ENCODE results near the gene EVI2A. TPM values are rescaled to one million over a fixed set of nuclear protein-coding genes. Genes with fewer than 3 reads are reported as not detected.
"Not testable (repeated sequence)": the region's sequence is repeated elsewhere in the genome, so short reads cannot be mapped to it uniquely, and the experiment has no call there.

Gene EVI2A
- total RNA-seq, 1 experiment from 2014 or later: 14.8 TPM

- not testable (repeated sequence) for DNase-seq (ENCODE audit: low spot score)
Observed at GRCh38 chr17:31312223-31312622, 9.2 kb downstream of the EVI2A start.

- no peak for DNase-seq (ENCODE audit: low spot score)
Observed at GRCh38 chr17:31311526-31311925, 9.9 kb downstream of the EVI2A start.

GRCh38 chr17:31310886-31311285 is 10.5 kb downstream of the EVI2A start:
- DNase-seq (ENCODE audit: low spot score): no peak

GRCh38 chr17:31310260-31310659 is 11.2 kb downstream of the EVI2A start:
- no peak for DNase-seq (ENCODE audit: low spot score)

- no peak for DNase-seq (ENCODE audit: low spot score)
Observed at GRCh38 chr17:31309556-31309955, 11.9 kb downstream of the EVI2A start.

- no peak for DNase-seq (ENCODE audit: low spot score)
Observed at GRCh38 chr17:31308372-31309334, 12.8 kb downstream of the EVI2A start.

GRCh38 chr17:31307640-31308039 is 13.8 kb downstream of the EVI2A start:
- DNase-seq (ENCODE audit: low spot score): no peak

GRCh38 chr17:31299624-31300023 is 21.8 kb downstream of the EVI2A start:
- no peak for DNase-seq (ENCODE audit: low spot score)

GRCh38 chr17:31297090-31297489 is 24.3 kb downstream of the EVI2A start, which contains the start of gene OMG:
OMG (minus strand) TSS chr17:31297239; CDS start chr17:31296331, 908 bp downstream.
- no peak for DNase-seq (ENCODE audit: low spot score)

GRCh38 chr17:31296142-31296541 is 25.3 kb downstream of the EVI2A start:
- no peak for DNase-seq (ENCODE audit: low spot score)

- no peak for DNase-seq (ENCODE audit: low spot score)
Observed at GRCh38 chr17:31295489-31295871, 25.9 kb downstream of the EVI2A start.

- DNase-seq (ENCODE audit: low spot score): no peak
Observed at GRCh38 chr17:31294820-31295488, 26.5 kb downstream of the EVI2A start.

GRCh38 chr17:31294231-31294630 is 27.2 kb downstream of the EVI2A start:
- DNase-seq (ENCODE audit: low spot score): no peak

GRCh38 chr17:31293581-31293980 is 27.8 kb downstream of the EVI2A start:
- DNase-seq (ENCODE audit: low spot score): no peak

GRCh38 chr17:31291820-31292219 is 29.6 kb downstream of the EVI2A start:
- DNase-seq (ENCODE audit: low spot score): no peak

- no peak for DNase-seq (ENCODE audit: low spot score)
Observed at GRCh38 chr17:31289790-31290189, 31.6 kb downstream of the EVI2A start.

GRCh38 chr17:31287932-31288331 is 33.5 kb downstream of the EVI2A start:
- DNase-seq (ENCODE audit: low spot score): not testable (repeated sequence)

GRCh38 chr17:31286587-31286986 is 34.8 kb downstream of the EVI2A start:
- no peak for DNase-seq (ENCODE audit: low spot score)

- no peak for DNase-seq (ENCODE audit: low spot score)
Observed at GRCh38 chr17:31283841-31284240, 37.6 kb downstream of the EVI2A start.

- DNase-seq (ENCODE audit: low spot score): no peak
Observed at GRCh38 chr17:31281061-31281460, 40.4 kb downstream of the EVI2A start.

GRCh38 chr17:31279401-31279800 is 42.0 kb downstream of the EVI2A start:
- DNase-seq (ENCODE audit: low spot score): no peak

GRCh38 chr17:31275116-31275515 is 46.3 kb downstream of the EVI2A start:
- DNase-seq (ENCODE audit: low spot score): no peak

GRCh38 chr17:31274252-31274651 is 47.2 kb downstream of the EVI2A start:
- DNase-seq (ENCODE audit: low spot score): no peak

All from A172 (cell line).